HEK293 (cell line): Measurements from ENCODE around the gene CXCL5.

ENCODE experiments used
- CTCF ChIA-PET: fragments of 350-600 bp; formaldehyde crosslinking; extraction: SDS; loops from one replicate; lab custom pipeline; 2021; ENCODE audit warnings: antibody characterized with exemption; lab: Yijun Ruan, JAX
- POLR2A ChIA-PET: fragments of 300-600 bp; formaldehyde crosslinking; extraction: SDS; loops from one replicate; lab custom pipeline; 2020; ENCODE audit warnings: antibody characterized with exemption, inconsistent platforms; lab: Yijun Ruan, JAX
- H3K27ac ChIP-seq: fragments of 200-500 bp; sonication (Bioruptor generic); 2 replicates; pipeline ENCODE4 v1.5.1; 2014; ENCODE audit warnings: low read depth, low read length, control low read depth, inconsistent platforms; ENCODE audit errors: extremely low read depth
- H3K36me3 ChIP-seq, 2 experiments: fragments of 200-500 bp in 1 of 2; sonication (Bioruptor generic) in 1 of 2; 1 replicate in 1 of 2; 2 replicates in 1 of 2; pipeline ENCODE4 v1.5.1; 2014 to 2017; ENCODE audit warnings: inconsistent platforms in 2 of 2, low read length in 2 of 2; ENCODE audit not compliant: control insufficient read depth in 2 of 2, insufficient read depth in 1 of 2
- H3K4me1 ChIP-seq: fragments of 200-500 bp; sonication (Bioruptor generic); 2 replicates; pipeline ENCODE4 v1.5.1; 2014; ENCODE audit warnings: mild to moderate bottlenecking, low read length, inconsistent platforms; ENCODE audit not compliant: control insufficient read depth, insufficient read depth
- H3K4me3 ChIP-seq: 2 replicates; pipeline ENCODE4 v1.5.1; 2011; ENCODE audit warnings: low read depth, mild to moderate bottlenecking, control low read depth, low read length, moderate library complexity
- H3K9me3 ChIP-seq: fragments of 200-500 bp; sonication (Bioruptor generic); 2 replicates; pipeline ENCODE4 v1.5.1; 2014; ENCODE audit warnings: low read depth, low read length, inconsistent platforms; ENCODE audit not compliant: control insufficient read depth, insufficient read depth
- HOXA7 ChIP-seq: sonication (generic); formaldehyde crosslinking; IDR thresholded peaks from 2 replicates; pipeline ENCODE4 v1.8.1; 2022; ENCODE audit warnings: missing genetic modification reagents, borderline replicate concordance
- IKZF3 ChIP-seq: fragments of 450-650 bp; IDR thresholded peaks from 2 replicates; pipeline ENCODE4 v1.5.0; 2018; ENCODE audit warnings: missing biosample characterization, mild to moderate bottlenecking, missing genetic modification characterization, moderate library complexity
- KLF17 ChIP-seq: fragments of 450-650 bp; formaldehyde crosslinking; IDR thresholded peaks from 2 replicates; pipeline ENCODE4 v1.5.1; 2016; ENCODE audit warnings: missing biosample characterization, missing genetic modification characterization
- KLF9 ChIP-seq: fragments of 450-650 bp; formaldehyde crosslinking; IDR thresholded peaks from 2 replicates; pipeline ENCODE4 v1.5.1; 2016; ENCODE audit warnings: missing biosample characterization, missing genetic modification characterization, low read depth
- MYNN ChIP-seq: fragments of 450-650 bp; formaldehyde crosslinking; IDR thresholded peaks from 2 replicates; pipeline ENCODE4 v1.5.1; 2016; ENCODE audit warnings: missing biosample characterization, missing genetic modification characterization, borderline replicate concordance
- PRDM10 ChIP-seq: fragments of 450-650 bp; formaldehyde crosslinking; IDR thresholded peaks from 2 replicates; pipeline ENCODE4 v1.5.1; 2016; ENCODE audit warnings: missing biosample characterization, missing genetic modification characterization
- SALL2 ChIP-seq: fragments of 450-650 bp; formaldehyde crosslinking; IDR thresholded peaks from 2 replicates; pipeline ENCODE4 v1.5.0; 2017; ENCODE audit warnings: missing biosample characterization, mild to moderate bottlenecking, missing genetic modification characterization, borderline replicate concordance
- SCRT2 ChIP-seq: fragments of 450-650 bp; formaldehyde crosslinking; IDR thresholded peaks from 2 replicates; pipeline ENCODE4 v1.5.1; 2016; ENCODE audit warnings: missing biosample characterization, missing genetic modification characterization
- ZBTB20 ChIP-seq: fragments of 450-650 bp; formaldehyde crosslinking; IDR thresholded peaks from 2 replicates; pipeline ENCODE4 v1.5.1; 2016; ENCODE audit warnings: missing biosample characterization, missing genetic modification characterization
- ZBTB21 ChIP-seq: fragments of 450-650 bp; formaldehyde crosslinking; IDR thresholded peaks from 2 replicates; pipeline ENCODE4 v1.5.1; 2017; ENCODE audit warnings: missing biosample characterization, missing genetic modification characterization
- ZBTB8A ChIP-seq: fragments of 450-650 bp; formaldehyde crosslinking; IDR thresholded peaks from 2 replicates; pipeline ENCODE4 v1.5.1; 2016; ENCODE audit warnings: missing biosample characterization, missing genetic modification characterization
- ZEB2 ChIP-seq: fragments of 450-650 bp; formaldehyde crosslinking; IDR thresholded peaks from 2 replicates; pipeline ENCODE4 v1.5.1; 2016; ENCODE audit warnings: missing biosample characterization, missing genetic modification characterization
- ZNF148 ChIP-seq: fragments of 450-650 bp; formaldehyde crosslinking; IDR thresholded peaks from 2 replicates; pipeline ENCODE4 v1.5.0; 2017; ENCODE audit warnings: missing biosample characterization, missing genetic modification characterization, borderline replicate concordance
- ZNF174 ChIP-seq: fragments of 450-650 bp; formaldehyde crosslinking; IDR thresholded peaks from 2 replicates; pipeline ENCODE4 v1.5.0; 2017; ENCODE audit warnings: missing biosample characterization, mild to moderate bottlenecking, missing genetic modification characterization
- ZNF266 ChIP-seq: fragments of 450-650 bp; formaldehyde crosslinking; IDR thresholded peaks from 2 replicates; pipeline ENCODE4 v1.5.1; 2016; ENCODE audit warnings: missing biosample characterization, missing genetic modification characterization, low read depth
- ZNF366 ChIP-seq: fragments of 450-650 bp; formaldehyde crosslinking; conservative IDR thresholded peaks from 2 replicates; pipeline ENCODE4 v1.5.1; 2016; ENCODE audit warnings: missing biosample characterization, missing genetic modification characterization
- ZNF37A ChIP-seq: fragments of 450-650 bp; IDR thresholded peaks from 2 replicates; pipeline ENCODE4 v1.5.1; 2018; ENCODE audit warnings: missing biosample characterization, missing genetic modification characterization
- ZNF426 ChIP-seq: fragments of 450-650 bp; formaldehyde crosslinking; IDR thresholded peaks from 2 replicates; pipeline ENCODE4 v1.5.1; 2017; ENCODE audit warnings: missing biosample characterization, missing genetic modification characterization, mild to moderate bottlenecking, inconsistent platforms, moderate library complexity
- ZNF48 ChIP-seq: fragments of 450-650 bp; formaldehyde crosslinking; IDR thresholded peaks from 2 replicates; pipeline ENCODE4 v1.5.1; 2016; ENCODE audit warnings: missing biosample characterization, missing genetic modification characterization
- ZNF501 ChIP-seq: fragments of 450-650 bp; formaldehyde crosslinking; IDR thresholded peaks from 2 replicates; pipeline ENCODE4 v1.5.1; 2016; ENCODE audit warnings: missing biosample characterization, missing genetic modification characterization
- ZNF510 ChIP-seq: fragments of 450-650 bp; formaldehyde crosslinking; IDR thresholded peaks from 2 replicates; pipeline ENCODE4 v1.5.1; 2018; ENCODE audit warnings: mild to moderate bottlenecking, missing genetic modification characterization, missing biosample characterization; ENCODE audit not compliant: insufficient replicate concordance
- ZNF513 ChIP-seq: fragments of 450-650 bp; IDR thresholded peaks from 2 replicates; pipeline ENCODE4 v1.5.1; 2018; ENCODE audit warnings: missing biosample characterization, missing genetic modification characterization
- ZNF549 ChIP-seq: fragments of 450-650 bp; IDR thresholded peaks from 2 replicates; pipeline ENCODE4 v1.5.1; 2018; ENCODE audit warnings: missing biosample characterization, missing genetic modification characterization, mild to moderate bottlenecking, inconsistent platforms, moderate library complexity
- ZNF596 ChIP-seq: fragments of 450-650 bp; IDR thresholded peaks from 2 replicates; pipeline ENCODE4 v1.5.0; 2018; ENCODE audit warnings: missing biosample characterization, mild to moderate bottlenecking, missing genetic modification characterization, moderate library complexity
- ZNF600 ChIP-seq: fragments of 450-650 bp; formaldehyde crosslinking; IDR thresholded peaks from 2 replicates; pipeline ENCODE4 v1.5.1; 2016; ENCODE audit warnings: missing biosample characterization, missing genetic modification characterization
- ZNF76 ChIP-seq: fragments of 450-650 bp; formaldehyde crosslinking; IDR thresholded peaks from 2 replicates; pipeline ENCODE4; 2016; ENCODE audit warnings: low read depth, missing biosample characterization, missing genetic modification characterization, borderline replicate concordance
- ZNF785 ChIP-seq: fragments of 450-650 bp; formaldehyde crosslinking; IDR thresholded peaks from 2 replicates; pipeline ENCODE4 v1.5.1; 2016; ENCODE audit warnings: missing biosample characterization, missing genetic modification characterization

Gene CXCL5

GRCh38 chr4:74039315-74039763 is 40.9 kb upstream of the CXCL5 start (continued):
- TF ChIP-seq PRDM10 = peak; percentile 92
- TF ChIP-seq ZNF600 = 0 out of 2 replicates have a peak, but pooled peaks have one; percentile 20

GRCh38 chr4:74038425-74039314 is 40.2 kb upstream of the CXCL5 start, which contains the start of gene CXCL3:
TSS of gene CXCL3 (minus strand) at chr4:74038689. CDS start at chr4:74038611, 78 bp downstream.
- ChIA-PET CTCF (interaction anchor here (0.5 to 1.0 kb wide), 14 partner anchors 10 to 386 kb away, joined by 3 to 5 read pairs (median 3); partner anchors contain the start of gene CXCL2), POLR2A (no interaction called here)
- H3K4me3 ChIP-seq = peak within 1 kb of the TSS; percentile 62
- H3K4me1 ChIP-seq = no peaks in the 10 kb centered on the region
- H3K27ac ChIP-seq = peak within 1 kb of the TSS; percentile 32; the same call in 1 of the 2 replicates
- H3K9me3 ChIP-seq = no peaks in the 10 kb centered on the region
- H3K36me3 ChIP-seq = no peaks in the 10 kb centered on the region
- TF ChIP-seq ZNF48 (tag by site-specific recombination) (no peak), ZNF596 (tag by site-specific recombination) (0 out of 2 replicates have a peak, but pooled peaks have one; percentile 4), ZEB2 (tag by site-specific recombination) (0 out of 2 replicates have a peak, but pooled peaks have one; percentile 49), SALL2 (tag by site-specific recombination) (no peak), ZNF76 (tag by site-specific recombination) (0 out of 2 replicates have a peak, but pooled peaks have one; percentile 10), ZNF510 (no peak), SCRT2 (tag by site-specific recombination) (peak; percentile 71), KLF17 (tag by site-specific recombination) (no peak; the same call in 1 of the 2 replicates), ZBTB21 (tag by site-specific recombination) (0 out of 2 replicates have a peak, but pooled peaks have one; percentile 32), ZNF148 (tag by site-specific recombination) (no peak), ZNF37A (tag by site-specific recombination) (no peak), ZNF513 (tag by site-specific recombination) (no peak), ZNF785 (tag by site-specific recombination) (no peak), ZBTB20 (no peak), KLF9 (tag by site-specific recombination) (peak; percentile 63), ZNF501 (tag by site-specific recombination) (0 out of 2 replicates have a peak, but pooled peaks have one; percentile 21), ZNF426 (tag by site-specific recombination) (no peak), ZNF549 (no peak), ZNF174 (no peak), MYNN (no peak), ZNF266 (tag by site-specific recombination) (no peak), IKZF3 (peak; percentile 69), HOXA7 (CRISPR knock-in tag) (no peak), ZNF366 (tag by site-specific recombination) (no peak), ZBTB8A (tag by site-specific recombination) (peak; percentile 25; the same call in 1 of the 2 replicates)
